Brain pericyte (primary cell): Measurements from ENCODE around the gene GRIN2D.

ENCODE experiments used
- DNase-seq: peaks from one replicate; pipeline ENCODE4 v3.0.0-alpha.2; 2012; ENCODE audit warnings: low read depth, low spot score

GRIN2D gene

DNA sequence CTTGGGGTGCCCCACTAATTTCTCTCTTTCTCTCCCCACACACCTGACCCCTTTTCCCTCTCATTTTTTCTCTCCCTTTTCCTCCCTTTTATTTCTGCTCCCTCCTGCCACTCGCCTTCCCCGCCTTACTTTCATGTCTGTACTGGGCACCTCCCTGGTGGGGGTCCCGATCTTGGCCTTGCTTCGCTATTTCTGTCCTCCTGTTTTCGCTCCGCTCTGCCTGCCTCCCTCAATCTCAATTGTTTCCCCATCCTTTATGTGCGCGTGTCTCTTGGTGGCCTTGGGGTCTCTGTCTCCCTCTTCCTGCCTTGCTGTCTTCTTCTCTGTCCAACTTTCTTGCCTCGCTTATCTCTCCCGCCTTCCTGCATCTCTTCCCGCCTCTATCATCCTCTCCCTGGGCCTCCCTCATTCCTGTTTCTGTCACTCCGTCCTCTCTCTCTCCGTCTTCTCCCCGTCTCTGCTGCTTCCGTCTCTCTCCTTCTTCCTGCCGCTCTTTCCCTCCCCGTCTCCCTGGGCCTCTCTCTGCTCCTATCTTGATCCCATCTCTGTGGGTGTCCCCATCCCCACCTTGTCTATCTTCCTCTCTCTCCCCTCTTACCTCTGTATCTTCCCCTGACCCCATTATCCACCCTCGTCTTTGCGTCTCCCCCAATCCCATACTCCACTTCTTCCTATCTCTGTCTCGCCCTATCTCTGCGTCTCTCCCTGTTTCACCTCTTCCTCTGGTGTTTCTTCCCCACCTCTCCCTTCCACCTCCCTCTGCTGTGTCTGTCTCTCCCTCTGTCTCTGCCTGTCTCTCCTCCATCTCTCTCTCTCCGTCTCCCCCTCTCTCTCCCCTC is 4.0 kb downstream of the GRIN2D start:
- no peak for DNase-seq

- DNase-seq: no peak
These were observed 4.6 kb downstream of the GRIN2D start for GRCh38 chr19:48398102-48398374.

- no peak for DNase-seq
These were observed 5.1 kb downstream of the GRIN2D start for GRCh38 chr19:48398375-48399235.

GRCh38 chr19:48400018-48400742 is 6.7 kb downstream of the GRIN2D start:
- no peak for DNase-seq

- DNase-seq: no peak
These were observed 7.8 kb downstream of the GRIN2D start for GRCh38 chr19:48401287-48401686.

- no peak for DNase-seq
These were observed 10.1 kb downstream of the GRIN2D start for GRCh38 chr19:48403606-48404005.

GRCh38 chr19:48405010-48405659 is 11.7 kb downstream of the GRIN2D start:
- no peak for DNase-seq

GRCh38 chr19:48405850-48406249 is 12.4 kb downstream of the GRIN2D start:
- DNase-seq: no peak

DNA sequence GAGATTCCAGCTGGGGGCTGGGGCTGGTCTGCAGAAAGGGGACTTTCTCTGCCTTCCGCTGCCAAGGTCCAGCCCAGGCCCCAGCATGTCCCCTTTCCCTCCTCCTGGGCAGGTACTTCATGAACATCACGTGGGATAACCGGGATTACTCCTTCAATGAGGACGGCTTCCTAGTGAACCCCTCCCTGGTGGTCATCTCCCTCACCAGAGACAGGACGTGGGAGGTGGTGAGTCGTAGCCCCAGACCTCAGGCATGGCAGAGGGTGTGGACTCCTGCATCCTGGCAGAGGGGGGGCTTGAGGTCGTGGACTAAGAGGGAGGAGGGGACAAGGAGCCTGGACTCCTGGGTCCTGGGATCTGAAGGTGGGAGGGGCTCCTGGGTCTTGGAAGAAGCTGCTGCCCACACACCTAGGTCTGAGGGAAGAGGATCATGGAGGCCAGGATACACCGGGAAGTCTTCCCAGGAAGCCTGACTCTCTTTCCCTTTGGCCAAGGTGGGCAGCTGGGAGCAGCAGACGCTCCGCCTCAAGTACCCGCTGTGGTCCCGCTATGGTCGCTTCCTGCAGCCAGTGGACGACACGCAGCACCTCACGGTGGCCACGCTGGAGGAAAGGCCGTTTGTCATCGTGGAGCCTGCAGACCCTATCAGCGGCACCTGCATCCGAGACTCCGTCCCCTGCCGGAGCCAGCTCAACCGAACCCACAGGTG is 20.6 kb downstream of the GRIN2D start:
- DNase-seq: no peak

DNA sequence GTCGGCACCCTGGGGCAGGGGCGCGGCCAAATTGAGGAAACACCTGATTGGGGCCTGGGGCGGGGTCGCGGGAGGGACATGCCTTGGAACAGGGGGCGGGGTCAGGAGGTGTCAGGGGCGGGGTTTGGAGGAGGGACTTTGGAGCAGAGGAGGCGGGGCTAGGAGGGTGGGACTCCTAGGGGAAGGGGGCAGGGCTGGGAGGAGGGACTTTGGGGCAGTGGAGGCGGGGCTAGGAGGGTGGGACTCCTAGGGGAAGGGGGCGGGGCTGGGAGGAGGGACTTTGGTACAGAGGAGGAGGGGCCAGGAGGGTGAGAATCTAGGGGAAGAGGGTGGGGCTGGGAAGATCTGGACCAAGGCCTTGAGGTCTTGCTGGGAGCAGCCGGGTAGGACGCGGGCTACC is 21.9 kb downstream of the GRIN2D start:
- DNase-seq: no peak

- DNase-seq: no peak
These were observed 22.3 kb downstream of the GRIN2D start for GRCh38 chr19:48415806-48416221.

DNA sequence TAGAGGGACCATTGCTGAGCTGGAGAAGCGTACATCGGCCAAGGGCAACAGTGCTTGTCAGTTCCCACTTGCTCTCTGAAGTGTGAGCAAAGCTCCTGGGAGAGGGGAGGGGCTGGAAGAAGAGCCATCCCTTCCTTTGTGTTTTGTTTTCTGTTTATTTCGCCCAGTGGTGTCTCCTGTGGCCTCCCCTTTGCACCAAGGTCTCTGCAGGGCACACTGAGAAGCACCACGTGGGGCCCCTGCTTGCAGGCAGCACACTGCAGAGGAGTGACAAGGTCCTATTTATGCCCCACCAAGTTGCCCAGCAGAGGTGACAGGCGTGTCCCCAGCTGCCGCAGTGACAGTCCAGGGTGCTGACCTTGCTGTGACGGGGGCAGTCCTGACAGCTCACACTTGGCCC is 24.0 kb downstream of the GRIN2D start:
- no peak for DNase-seq

- no peak for DNase-seq
These were observed 25.0 kb downstream of the GRIN2D start for GRCh38 chr19:48418317-48419064.

GRCh38 chr19:48419158-48419920 is 25.9 kb downstream of the GRIN2D start:
- no peak for DNase-seq

DNA sequence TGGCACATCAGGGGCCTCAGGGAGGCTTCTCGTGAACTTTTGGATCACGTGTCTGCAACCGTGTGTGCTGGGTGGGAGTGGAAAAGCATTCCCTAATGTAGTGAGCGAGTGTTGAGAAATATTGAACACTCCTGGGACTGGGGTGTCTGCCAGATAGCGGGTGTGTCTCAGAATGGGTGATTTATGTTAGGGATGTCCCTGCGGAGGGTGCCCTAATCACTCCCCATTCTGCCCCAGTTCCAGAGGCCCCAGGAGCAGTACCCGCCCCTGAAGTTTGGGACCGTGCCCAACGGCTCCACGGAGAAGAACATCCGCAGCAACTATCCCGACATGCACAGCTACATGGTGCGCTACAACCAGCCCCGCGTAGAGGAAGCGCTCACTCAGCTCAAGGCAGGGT is 28.1 kb downstream of the GRIN2D start:
- no peak for DNase-seq

DNA sequence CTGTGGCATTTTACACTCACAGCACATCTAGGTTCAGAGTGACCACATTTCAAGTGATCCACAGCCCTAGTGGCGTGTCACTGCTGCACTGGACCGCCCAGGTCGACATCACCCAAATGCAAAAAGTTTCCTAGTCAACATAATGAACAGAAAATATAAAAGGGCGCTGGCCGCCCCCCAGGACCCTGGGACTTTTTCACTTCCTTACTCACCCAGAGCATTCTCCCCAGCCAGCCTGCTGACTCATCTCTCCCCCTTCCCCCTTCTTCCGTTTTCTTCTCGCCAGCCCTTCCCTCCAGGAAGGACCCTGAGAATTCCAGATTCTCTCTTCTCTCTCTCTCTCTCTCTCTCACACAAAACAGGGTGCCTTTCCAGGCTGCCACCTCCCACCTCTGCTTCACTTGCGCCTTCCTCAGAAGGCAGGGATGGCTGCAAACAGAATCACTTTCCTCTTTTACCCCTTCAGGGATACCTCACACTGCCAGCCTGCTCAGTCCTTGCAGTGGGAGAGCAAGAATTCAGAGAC is 31.3 kb downstream of the GRIN2D start:
- no peak for DNase-seq

DNA sequence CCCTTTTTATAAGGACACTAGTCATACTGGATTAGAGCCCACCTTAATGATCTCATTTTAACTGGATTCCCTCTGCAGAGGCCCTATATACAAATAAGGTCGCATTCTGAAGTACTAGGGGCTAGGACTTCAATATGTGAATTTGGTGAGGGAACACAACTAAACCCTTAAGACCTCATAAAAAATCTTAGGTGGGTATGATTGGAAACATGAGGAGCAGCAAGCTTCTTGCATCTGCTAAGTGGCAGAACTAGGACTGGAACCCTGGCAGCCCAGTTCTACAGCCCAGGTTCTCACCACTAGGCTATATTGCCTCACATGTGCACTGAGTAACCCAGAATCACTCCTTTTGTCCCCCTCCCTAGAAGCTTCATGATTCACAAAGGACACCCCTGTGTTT is 35.2 kb downstream of the GRIN2D start:
- no peak for DNase-seq

- no peak for DNase-seq
These were observed 39.9 kb downstream of the GRIN2D start for GRCh38 chr19:48433337-48433736.

DNA sequence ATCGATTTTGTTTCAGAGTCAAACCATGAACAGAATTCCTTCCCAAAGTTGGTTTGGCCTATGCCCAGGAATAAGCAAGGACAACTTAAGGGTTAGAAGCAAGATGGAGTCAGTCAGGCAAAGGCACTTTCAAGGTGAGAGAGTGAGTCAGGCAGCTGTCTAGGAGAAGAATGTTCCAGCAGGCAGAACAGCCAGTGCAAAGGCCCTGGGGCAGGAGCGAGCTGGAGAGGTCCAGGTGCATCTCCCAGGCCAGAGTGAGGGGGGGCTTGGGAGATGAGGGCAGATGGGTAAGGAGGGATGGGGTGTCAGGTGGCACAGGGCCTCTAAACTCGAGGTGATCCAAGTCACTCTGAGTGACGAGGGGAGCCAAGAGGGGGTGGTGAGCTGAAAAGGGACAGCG is 43.1 kb downstream of the GRIN2D start:
- no peak for DNase-seq
